ENCODE results near the gene SUN1. TPM values are rescaled to one million over a fixed set of nuclear protein-coding genes. Genes with fewer than 3 reads are reported as not detected.

Gene SUN1
- total and polyA plus RNA-seq, 9 of the 15 experiments (the other 6 are each of a cell fraction or from before 2014, with no cell fraction given): 36.8 to 132 (median 62.3) TPM

GRCh38 chr7:876077-876971 lies 44.0 kb downstream of the SUN1 start, which contains the start of gene GET4 (continued):
- TF ChIP-seq ATF1 (CRISPR knock-in tag; IDR thresholded peaks at IDR 0.05) (peak; percentile 48; the same call in 1 of the 2 replicates), ATF1 (tag; IDR thresholded peaks at IDR 0.05) (peak; percentile 41; the same call in 1 of the 2 replicates), RBFOX2 (IDR thresholded peaks at IDR 0.05; ENCODE audit: low read depth, low read length) (peak; percentile 86), SMAD4 (CRISPR knock-in tag; conservative IDR thresholded peaks at IDR 0.05) (peak; percentile 87), ZNF583 (CRISPR knock-in tag; IDR thresholded peaks at IDR 0.05) (0 out of 2 replicates have a peak, but pooled peaks have one; percentile 25), USF1 (CRISPR knock-in tag; IDR thresholded peaks at IDR 0.05) (peak; percentile 97), PRMT5 (CRISPR knock-in tag; IDR thresholded peaks at IDR 0.05) (no peak), USF2 (CRISPR knock-in tag; IDR thresholded peaks at IDR 0.05) (peak; percentile 95), NCOA4 (IDR thresholded peaks at IDR 0.05; ENCODE audit: partially characterized antibody) (no peak), E2F5 (CRISPR knock-in tag; IDR thresholded peaks at IDR 0.05) (peak; percentile 98), MAZ (CRISPR knock-in tag; conservative IDR thresholded peaks at IDR 0.05 in 1 of 2, IDR thresholded peaks at IDR 0.05 in 1 of 2) (peak; percentile 32 to 78), E2F3 (CRISPR knock-in tag; IDR thresholded peaks at IDR 0.05) (peak; percentile 54; the same call in 1 of the 2 replicates), KDM4B (IDR thresholded peaks at IDR 0.05; ENCODE audit: borderline replicate concordance in 2 of 2, low read depth in 1 of 2) (peak in 1 of 2 experiments; percentile 98; a peak in 2 of 4 replicates), STAT5A (IDR thresholded peaks at IDR 0.05; ENCODE audit: borderline replicate concordance, low read length) (no peak), TCF3 (CRISPR knock-in tag; IDR thresholded peaks at IDR 0.05) (peak; percentile 51), MEF2A (IDR thresholded peaks at IDR 0.05; ENCODE audit: control insufficient read depth, low read depth, low read length) (no peak), ZNF511 (CRISPR knock-in tag; IDR thresholded peaks at IDR 0.05) (peak; percentile 98), POLR2AphosphoS2 (IDR thresholded peaks at IDR 0.05; ENCODE audit: low read length) (peak; percentile 64; the same call in 1 of the 2 replicates), CREB3L1 (IDR thresholded peaks at IDR 0.05; ENCODE audit: borderline replicate concordance, low read depth) (no peak; the same call in 1 of the 2 replicates), ZNF431 (CRISPR knock-in tag; IDR thresholded peaks at IDR 0.05) (peak; percentile 92), MLX (CRISPR knock-in tag; conservative IDR thresholded peaks at IDR 0.05) (peak in 1 of 2 experiments; percentile 98; a peak in 1 of 4 replicates), ZNF77 (CRISPR knock-in tag; IDR thresholded peaks at IDR 0.05) (no peak)
